C4-2B (cell line): ENCODE data around the gene SLC22A7.

Source experiments
- H3K27ac ChIP-seq: fragments of 450-650 bp; 2 replicates; pipeline ENCODE4 v1.5.1; 2017
- ZFX ChIP-seq: fragments of 450-650 bp; IDR thresholded peaks from 2 replicates; pipeline ENCODE4 v1.6.1; 2017
- TF ChIP-seq, protein P1 (sequence below): fragments of 450-650 bp; conservative IDR thresholded peaks from 2 replicates; pipeline ENCODE4 v1.5.1; 2017; ENCODE audit warnings: mild to moderate bottlenecking

SLC22A7 gene

GRCh38 chr6:43292341-43292740 lies 5.7 kb upstream of the SLC22A7 start:
- TF ChIP-seq, protein P1, sequence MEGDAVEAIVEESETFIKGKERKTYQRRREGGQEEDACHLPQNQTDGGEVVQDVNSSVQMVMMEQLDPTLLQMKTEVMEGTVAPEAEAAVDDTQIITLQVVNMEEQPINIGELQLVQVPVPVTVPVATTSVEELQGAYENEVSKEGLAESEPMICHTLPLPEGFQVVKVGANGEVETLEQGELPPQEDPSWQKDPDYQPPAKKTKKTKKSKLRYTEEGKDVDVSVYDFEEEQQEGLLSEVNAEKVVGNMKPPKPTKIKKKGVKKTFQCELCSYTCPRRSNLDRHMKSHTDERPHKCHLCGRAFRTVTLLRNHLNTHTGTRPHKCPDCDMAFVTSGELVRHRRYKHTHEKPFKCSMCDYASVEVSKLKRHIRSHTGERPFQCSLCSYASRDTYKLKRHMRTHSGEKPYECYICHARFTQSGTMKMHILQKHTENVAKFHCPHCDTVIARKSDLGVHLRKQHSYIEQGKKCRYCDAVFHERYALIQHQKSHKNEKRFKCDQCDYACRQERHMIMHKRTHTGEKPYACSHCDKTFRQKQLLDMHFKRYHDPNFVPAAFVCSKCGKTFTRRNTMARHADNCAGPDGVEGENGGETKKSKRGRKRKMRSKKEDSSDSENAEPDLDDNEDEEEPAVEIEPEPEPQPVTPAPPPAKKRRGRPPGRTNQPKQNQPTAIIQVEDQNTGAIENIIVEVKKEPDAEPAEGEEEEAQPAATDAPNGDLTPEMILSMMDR: no peak
- no peak for TF ChIP-seq ZFX
- no peak overlapping the region for H3K27ac ChIP-seq

DNA sequence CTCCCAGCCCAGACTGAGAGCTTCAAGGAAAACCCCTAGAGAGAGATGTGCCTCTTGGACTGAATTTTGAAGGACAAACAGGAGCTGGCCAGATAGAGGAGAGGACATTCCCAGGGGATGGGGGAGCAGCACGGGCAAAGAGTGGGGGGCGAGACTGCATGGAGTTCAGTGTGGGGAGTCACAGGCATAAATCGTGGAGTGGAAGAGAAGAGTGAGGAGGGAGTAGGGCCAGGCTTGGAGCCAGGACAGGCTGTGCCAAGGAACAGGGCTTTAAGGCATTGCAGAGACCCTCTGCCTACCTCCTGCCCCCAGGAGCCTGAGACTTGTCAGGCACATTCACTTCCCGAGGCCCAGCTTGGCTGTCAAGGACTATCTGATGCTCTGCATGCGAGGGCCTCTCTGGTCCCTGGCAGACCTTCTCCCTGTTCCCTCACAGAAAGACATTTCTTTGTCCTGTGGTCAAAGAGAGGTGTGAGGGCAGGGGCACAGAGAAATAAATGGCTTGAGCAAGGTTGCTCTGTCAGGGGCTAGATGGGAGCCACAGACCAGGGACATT lies 5.2 kb upstream of the SLC22A7 start:
- TF ChIP-seq, protein P1: no peak
- TF ChIP-seq ZFX: no peak
- no peak overlapping the region for H3K27ac ChIP-seq

- TF ChIP-seq ZFX: no peak
- TF ChIP-seq, protein P1: no peak
- H3K27ac ChIP-seq: no peak overlapping the region
These were observed 4.4 kb upstream of the SLC22A7 start for GRCh38 chr6:43293698-43294097.

GRCh38 chr6:43294536-43294935 lies 3.5 kb upstream of the SLC22A7 start:
- no peak overlapping the region for H3K27ac ChIP-seq
- TF ChIP-seq ZFX: no peak
- TF ChIP-seq, protein P1: no peak

GRCh38 chr6:43295456-43295855 lies 2.6 kb upstream of the SLC22A7 start:
- no peak overlapping the region for H3K27ac ChIP-seq
- TF ChIP-seq ZFX: no peak
- TF ChIP-seq, protein P1: no peak

GRCh38 chr6:43296780-43297497 lies 1.1 kb upstream of the SLC22A7 start:
- TF ChIP-seq, protein P1: no peak
- TF ChIP-seq ZFX: no peak
- no peak overlapping the region for H3K27ac ChIP-seq

GRCh38 chr6:43298565-43299337 lies 691 bp downstream of the SLC22A7 start:
- TF ChIP-seq, protein P1: no peak
- TF ChIP-seq ZFX: no peak
- H3K27ac ChIP-seq: no peak overlapping the region
